D721Med (cell line): ENCODE results near the gene PCSK4.
"Not testable (repeated sequence)": the region's sequence is repeated elsewhere in the genome, so short reads cannot be mapped to it uniquely, and the experiment has no call there.

ENCODE experiments used
- DNase-seq: peaks from one replicate; pipeline ENCODE4 v3.0.0; 2011; ENCODE audit warnings: low spot score; ENCODE audit not compliant: insufficient read length
- FAIRE-seq: peaks from 2 replicates; lab custom pipeline; 2011; peaks lifted over from hg19 to GRCh38; lab: Jason Lieb, UNC
- TF ChIP-seq, protein P1 (sequence below): IDR thresholded peaks from 2 replicates; pipeline ENCODE4 v1.5.1; 2012; ENCODE audit warnings: mild to moderate bottlenecking, control low read depth; ENCODE audit not compliant: insufficient read depth; ENCODE audit errors: missing control alignments

The PCSK4 gene

GRCh38 chr19:1481893-1482360 is 8.2 kb downstream of the PCSK4 start:
- no peak for FAIRE-seq
- TF ChIP-seq, protein P1, sequence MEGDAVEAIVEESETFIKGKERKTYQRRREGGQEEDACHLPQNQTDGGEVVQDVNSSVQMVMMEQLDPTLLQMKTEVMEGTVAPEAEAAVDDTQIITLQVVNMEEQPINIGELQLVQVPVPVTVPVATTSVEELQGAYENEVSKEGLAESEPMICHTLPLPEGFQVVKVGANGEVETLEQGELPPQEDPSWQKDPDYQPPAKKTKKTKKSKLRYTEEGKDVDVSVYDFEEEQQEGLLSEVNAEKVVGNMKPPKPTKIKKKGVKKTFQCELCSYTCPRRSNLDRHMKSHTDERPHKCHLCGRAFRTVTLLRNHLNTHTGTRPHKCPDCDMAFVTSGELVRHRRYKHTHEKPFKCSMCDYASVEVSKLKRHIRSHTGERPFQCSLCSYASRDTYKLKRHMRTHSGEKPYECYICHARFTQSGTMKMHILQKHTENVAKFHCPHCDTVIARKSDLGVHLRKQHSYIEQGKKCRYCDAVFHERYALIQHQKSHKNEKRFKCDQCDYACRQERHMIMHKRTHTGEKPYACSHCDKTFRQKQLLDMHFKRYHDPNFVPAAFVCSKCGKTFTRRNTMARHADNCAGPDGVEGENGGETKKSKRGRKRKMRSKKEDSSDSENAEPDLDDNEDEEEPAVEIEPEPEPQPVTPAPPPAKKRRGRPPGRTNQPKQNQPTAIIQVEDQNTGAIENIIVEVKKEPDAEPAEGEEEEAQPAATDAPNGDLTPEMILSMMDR = no peak
- peak; percentile 7 for DNase-seq

DNA sequence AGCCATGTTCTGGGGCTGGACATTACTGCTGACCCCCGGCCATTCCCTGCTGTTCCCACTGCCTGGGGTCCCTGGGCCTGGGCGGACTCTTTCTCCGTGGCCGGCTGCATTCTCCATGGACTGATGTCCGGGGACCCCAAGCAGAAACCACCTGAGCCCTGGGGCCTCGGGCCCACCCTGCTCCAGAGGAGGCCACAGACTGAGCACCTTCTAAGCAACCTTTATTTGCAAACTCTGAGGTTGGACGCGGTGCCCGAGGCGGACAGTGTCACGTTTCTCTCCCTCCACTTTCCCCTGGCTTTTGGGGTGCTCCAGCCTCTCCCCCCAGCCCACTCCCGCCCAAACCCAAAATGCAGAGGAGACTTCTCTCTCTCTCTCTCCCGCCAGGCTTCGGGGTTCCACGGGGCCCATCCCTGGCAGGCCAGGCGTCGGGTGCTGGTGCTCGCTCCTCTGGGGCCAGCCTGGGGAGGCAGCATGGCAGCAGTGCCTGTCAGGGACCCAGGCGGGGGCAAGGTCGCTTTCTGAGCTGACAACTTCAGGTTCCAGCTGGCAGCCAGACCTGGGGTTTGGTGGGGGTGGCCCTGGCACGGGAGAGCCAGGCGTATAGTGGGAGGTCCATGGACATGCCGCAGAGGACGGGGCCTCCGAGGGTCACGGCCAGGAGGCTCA is 8.8 kb downstream of the PCSK4 start:
- TF ChIP-seq, protein P1 = no peak
- DNase-seq (peak; percentile 12), FAIRE-seq (no peak)

DNA sequence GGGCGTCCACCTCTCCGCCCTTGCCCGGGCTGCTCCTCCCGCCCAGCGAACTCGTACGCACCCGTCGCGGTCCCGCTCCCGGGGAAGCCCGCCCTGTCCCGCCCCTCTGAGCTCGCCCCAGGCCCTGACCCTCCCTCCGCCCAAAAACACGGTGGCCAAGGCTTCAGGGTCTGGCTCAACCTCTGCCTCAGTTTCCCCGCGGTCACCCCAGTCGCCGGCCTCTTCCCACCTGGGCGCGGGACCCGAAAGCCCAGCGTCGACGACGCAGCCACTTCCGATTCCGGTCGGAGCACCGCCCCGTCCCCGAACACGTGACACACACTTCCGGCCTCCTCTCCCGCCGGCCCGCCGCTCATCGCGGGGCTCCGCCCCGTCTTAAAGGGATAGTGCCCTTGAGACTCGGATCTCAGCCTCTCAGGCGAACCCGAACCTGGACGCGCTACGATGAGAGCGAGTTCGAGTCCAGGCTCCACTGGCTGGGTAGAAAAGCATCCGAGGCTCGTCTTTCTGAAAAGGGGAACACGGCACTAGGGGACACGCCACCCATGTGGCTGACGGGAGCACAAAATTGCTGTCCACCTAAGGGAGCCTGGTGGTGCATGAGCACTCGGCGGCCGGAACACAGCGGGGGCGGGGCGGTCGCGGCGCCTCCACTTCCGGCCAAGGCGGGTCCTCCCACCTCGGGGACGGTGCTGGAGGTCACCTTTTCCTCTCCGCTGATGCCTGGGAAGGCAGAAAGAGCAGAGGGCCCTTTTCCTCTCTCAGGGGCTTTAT is 11.0 kb downstream of the PCSK4 start, which contains the start of gene C19orf25:
C19orf25 (minus strand) TSS at position 282 of the 774 bp plus-strand sequence. CDS start 312 bp downstream, outside the sequence.
- DNase-seq (peak; percentile 98), FAIRE-seq (no peak)
- TF ChIP-seq, protein P1 = no peak

GRCh38 chr19:1477056-1477455 is 13.1 kb downstream of the PCSK4 start:
- DNase-seq, FAIRE-seq: not testable (repeated sequence)

GRCh38 chr19:1475751-1476437 is 14.3 kb downstream of the PCSK4 start:
- FAIRE-seq (no peak), DNase-seq (peak; percentile 17)
- TF ChIP-seq, protein P1 = no peak

DNA sequence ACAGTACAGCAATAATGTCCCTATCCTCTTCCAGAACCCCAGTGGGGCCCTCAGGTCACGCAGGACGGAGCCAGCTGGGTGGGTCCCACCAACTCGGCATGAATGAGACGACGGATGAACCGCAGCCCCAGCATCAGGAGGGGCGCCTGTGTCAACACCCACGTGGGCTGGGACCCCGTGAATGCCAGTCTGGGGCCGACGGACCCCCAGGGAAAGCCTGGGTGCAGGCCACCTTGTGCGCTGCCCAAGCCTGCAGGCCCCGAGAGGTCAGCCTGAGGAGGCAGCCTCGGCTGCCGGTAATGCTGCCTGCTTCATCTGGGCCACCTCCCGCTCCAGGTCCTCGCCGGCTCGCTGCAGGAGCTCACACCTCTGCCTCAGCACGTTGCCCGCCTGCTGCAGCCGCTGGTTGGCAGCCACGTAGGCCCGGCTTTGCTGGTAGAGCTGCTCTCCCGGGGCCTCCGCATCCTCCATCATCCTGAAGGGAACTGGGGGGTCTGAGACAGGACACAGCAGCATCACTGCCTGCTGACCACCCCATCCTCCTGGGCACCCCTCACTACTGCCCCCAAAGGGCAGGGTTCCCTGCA is 15.3 kb downstream of the PCSK4 start:
- no peak for DNase-seq
- TF ChIP-seq, protein P1 = no peak
- FAIRE-seq = no peak

- FAIRE-seq (no peak), DNase-seq (no peak)
- TF ChIP-seq, protein P1 = no peak
Measured at GRCh38 chr19:1474011-1474764, 16.0 kb downstream of the PCSK4 start.
